ENCODE results near the gene PTPRG.

The PTPRG gene

GRCh38 chr3:61957259-61957658 is 395.9 kb downstream of the PTPRG start:
- no peak for DNase-seq (ENCODE audit: low read depth in 2 of 2)

GRCh38 chr3:61960976-61961375 is 399.6 kb downstream of the PTPRG start:
- DNase-seq (ENCODE audit: low read depth in 2 of 2), result no peak

GRCh38 chr3:61961900-61962299 is 400.5 kb downstream of the PTPRG start:
- no peak for DNase-seq (ENCODE audit: low read depth in 2 of 2)

- no peak for DNase-seq (ENCODE audit: low read depth in 2 of 2)
Measured at GRCh38 chr3:61964566-61964965, 403.2 kb downstream of the PTPRG start.

- DNase-seq (ENCODE audit: low read depth in 2 of 2), result no peak
Measured at GRCh38 chr3:61965770-61966131, 404.4 kb downstream of the PTPRG start.

GRCh38 chr3:61966200-61966599 is 404.8 kb downstream of the PTPRG start:
- DNase-seq (ENCODE audit: low read depth in 2 of 2), result no peak

- no peak for DNase-seq (ENCODE audit: low read depth in 2 of 2)
Measured at GRCh38 chr3:61967019-61967418, 405.6 kb downstream of the PTPRG start.

- no peak for DNase-seq (ENCODE audit: low read depth in 2 of 2)
Measured at GRCh38 chr3:61967937-61968336, 406.6 kb downstream of the PTPRG start.

GRCh38 chr3:61974662-61975061 is 413.3 kb downstream of the PTPRG start:
- DNase-seq (ENCODE audit: low read depth in 2 of 2), result no peak

GRCh38 chr3:61975199-61975598 is 413.8 kb downstream of the PTPRG start:
- no peak for DNase-seq (ENCODE audit: low read depth in 2 of 2)

- DNase-seq (ENCODE audit: low read depth in 2 of 2), result no peak
Measured at GRCh38 chr3:61975936-61976335, 414.6 kb downstream of the PTPRG start.

GRCh38 chr3:61978460-61979419 is 417.4 kb downstream of the PTPRG start:
- no peak for DNase-seq (ENCODE audit: low read depth in 2 of 2)

- no peak for DNase-seq (ENCODE audit: low read depth in 2 of 2)
Measured at GRCh38 chr3:61979638-61980037, 418.3 kb downstream of the PTPRG start.

- no peak for DNase-seq (ENCODE audit: low read depth in 2 of 2)
Measured at GRCh38 chr3:61980041-61980440, 418.7 kb downstream of the PTPRG start.

GRCh38 chr3:61981060-61981459 is 419.7 kb downstream of the PTPRG start:
- DNase-seq (ENCODE audit: low read depth in 2 of 2), result no peak

GRCh38 chr3:61983479-61983878 is 422.1 kb downstream of the PTPRG start:
- no peak for DNase-seq (ENCODE audit: low read depth in 2 of 2)

- no peak for DNase-seq (ENCODE audit: low read depth in 2 of 2)
Measured at GRCh38 chr3:61985020-61985419, 423.6 kb downstream of the PTPRG start.

- DNase-seq (ENCODE audit: low read depth in 2 of 2), result no peak
Measured at GRCh38 chr3:61986473-61986872, 425.1 kb downstream of the PTPRG start.

- no peak for DNase-seq (ENCODE audit: low read depth in 2 of 2)
Measured at GRCh38 chr3:61989681-61990080, 428.3 kb downstream of the PTPRG start.

GRCh38 chr3:61990327-61991027 is 429.1 kb downstream of the PTPRG start:
- no peak for DNase-seq (ENCODE audit: low read depth in 2 of 2)

GRCh38 chr3:61991706-61992105 is 430.3 kb downstream of the PTPRG start:
- no peak for DNase-seq (ENCODE audit: low read depth in 2 of 2)

- DNase-seq (ENCODE audit: low read depth in 2 of 2), result no peak
Measured at GRCh38 chr3:61996366-61996765, 435.0 kb downstream of the PTPRG start.

- DNase-seq (ENCODE audit: low read depth in 2 of 2), result no peak
Measured at GRCh38 chr3:61997101-61997500, 435.7 kb downstream of the PTPRG start.
